WTC11 (cell line): Measurements from ENCODE around the gene DAPK3. TPM values are rescaled to one million over a fixed set of nuclear protein-coding genes. Genes with fewer than 3 reads are reported as not detected.
"Not testable (repeated sequence)": the region's sequence is repeated elsewhere in the genome, so short reads cannot be mapped to it uniquely, and the experiment has no call there.

ENCODE experiments used
- ATAC-seq: fragments of 200-7000 bp; cut with Tn5 transposase; 2 replicates; pipeline ENCODE4 v1.10.0; 2021; ENCODE audit warnings: mild to moderate bottlenecking, moderate library complexity
- CTCF ChIA-PET: fragments of 300-600 bp; sonication (Branson Sonifier 250); formaldehyde crosslinking; loops from one replicate; lab custom pipeline; 2021; ENCODE audit warnings: antibody characterized with exemption; lab: Charles Lee
- POLR2A ChIA-PET: fragments of 350-600 bp; sonication (Branson Sonifier 250); formaldehyde crosslinking; loops from one replicate; lab custom pipeline; 2021; ENCODE audit warnings: antibody characterized with exemption; lab: Charles Lee
- DNase-seq: peaks from one replicate; pipeline ENCODE4 v3.0.0; 2021; ENCODE audit warnings: low spot score
- H3K27ac Mint-ChIP-seq: 2 replicates; pipeline ENCODE4 v1.8.0; 2021; ENCODE audit warnings: mixed read lengths
- H3K27me3 Mint-ChIP-seq: 2 replicates; pipeline ENCODE4 v1.8.0; 2021; ENCODE audit warnings: low read depth, mild to moderate bottlenecking, moderate library complexity, mixed read lengths
- H3K36me3 Mint-ChIP-seq: 2 replicates; pipeline ENCODE4 v1.8.0; 2021; ENCODE audit warnings: mixed read lengths
- H3K4me1 Mint-ChIP-seq: 2 replicates; pipeline ENCODE4 v1.8.0; 2022; ENCODE audit warnings: mixed read lengths
- H3K4me3 Mint-ChIP-seq: 2 replicates; pipeline ENCODE4 v1.8.0; 2021; ENCODE audit warnings: mild to moderate bottlenecking, moderate library complexity, mixed read lengths
- H3K9me3 Mint-ChIP-seq: 2 replicates; pipeline ENCODE4 v1.8.0; 2021; ENCODE audit warnings: mixed read lengths
- ATF1 ChIP-seq: sonication (generic); formaldehyde crosslinking; IDR thresholded peaks from 2 replicates; pipeline ENCODE4 v1.8.1; 2023; ENCODE audit warnings: mild to moderate bottlenecking, moderate library complexity, missing genetic modification reagents
- CBFB ChIP-seq: sonication (generic); formaldehyde crosslinking; IDR thresholded peaks from 2 replicates; pipeline ENCODE4 v1.8.1; 2022; ENCODE audit warnings: mild to moderate bottlenecking, low read depth, missing genetic modification reagents
- ERG ChIP-seq: fragments of 250-450 bp; sonication (Bioruptor Pico); IDR thresholded peaks from 2 replicates; pipeline ENCODE4 v1.8.0; 2021; ENCODE audit warnings: mild to moderate bottlenecking
- FOXK1 ChIP-seq: sonication (generic); formaldehyde crosslinking; IDR thresholded peaks from 2 replicates; pipeline ENCODE4 v1.8.0; 2022; ENCODE audit warnings: mild to moderate bottlenecking, moderate library complexity, missing genetic modification reagents
- GABPB1 ChIP-seq: sonication (generic); formaldehyde crosslinking; IDR thresholded peaks from 2 replicates; pipeline ENCODE4 v1.8.1; 2023; ENCODE audit warnings: mild to moderate bottlenecking, missing genetic modification reagents
- IRF1 ChIP-seq: sonication (generic); formaldehyde crosslinking; IDR thresholded peaks from 2 replicates; pipeline ENCODE4 v1.8.0; 2023; ENCODE audit warnings: missing genetic modification reagents
- JAZF1 ChIP-seq: fragments of 250-450 bp; sonication (Bioruptor Pico); IDR thresholded peaks from 2 replicates; pipeline ENCODE4 v1.9.0; 2021; ENCODE audit warnings: moderate library complexity, mild to moderate bottlenecking, inconsistent platforms
- NFYB ChIP-seq: sonication (generic); formaldehyde crosslinking; conservative IDR thresholded peaks from 2 replicates; pipeline ENCODE4 v1.8.0; 2022; ENCODE audit warnings: low read depth, missing genetic modification reagents
- NR3C1 ChIP-seq: sonication (generic); formaldehyde crosslinking; conservative IDR thresholded peaks from 2 replicates; pipeline ENCODE4 v1.8.1; 2023; ENCODE audit warnings: low read depth, mild to moderate bottlenecking, missing genetic modification reagents
- OVOL2 ChIP-seq: fragments of 250-450 bp; sonication (Bioruptor Pico); IDR thresholded peaks from 2 replicates; pipeline ENCODE4 v1.9.0; 2021; ENCODE audit warnings: mild to moderate bottlenecking, borderline replicate concordance
- PRRX2 ChIP-seq: fragments of 250-450 bp; sonication (Bioruptor Pico); IDR thresholded peaks from 2 replicates; pipeline ENCODE4 v1.8.0; 2021; ENCODE audit warnings: mild to moderate bottlenecking
- TEAD1 ChIP-seq: sonication (generic); formaldehyde crosslinking; IDR thresholded peaks from 2 replicates; pipeline ENCODE4 v1.8.0; 2022; ENCODE audit warnings: mild to moderate bottlenecking, missing genetic modification reagents
- TP53 ChIP-seq: sonication (generic); formaldehyde crosslinking; IDR thresholded peaks from 2 replicates; pipeline ENCODE4 v1.8.1; 2023; ENCODE audit warnings: mild to moderate bottlenecking, missing genetic modification reagents
- total RNA-seq: library from RNA; stranded (reverse); gene quantifications from 3 replicates; pipeline ENCODE4 v1.2.3, GENCODE V29; 2021
- TF ChIP-seq, protein P1 (sequence below): sonication (generic); formaldehyde crosslinking; IDR thresholded peaks from 2 replicates; pipeline ENCODE4 v1.8.1; 2023; ENCODE audit warnings: mild to moderate bottlenecking, missing genetic modification reagents
- TF ChIP-seq, protein P2 (sequence below): sonication (generic); formaldehyde crosslinking; IDR thresholded peaks from 2 replicates; pipeline ENCODE4 v1.8.1; 2023; ENCODE audit warnings: mild to moderate bottlenecking, missing genetic modification reagents
- TF ChIP-seq, protein P3 (sequence below): sonication (generic); formaldehyde crosslinking; conservative IDR thresholded peaks from 2 replicates; pipeline ENCODE4 v1.8.1; 2022; ENCODE audit warnings: mild to moderate bottlenecking, missing genetic modification reagents

Gene DAPK3
- total RNA-seq, 1 experiment from 2014 or later = 73.5 TPM

DNA sequence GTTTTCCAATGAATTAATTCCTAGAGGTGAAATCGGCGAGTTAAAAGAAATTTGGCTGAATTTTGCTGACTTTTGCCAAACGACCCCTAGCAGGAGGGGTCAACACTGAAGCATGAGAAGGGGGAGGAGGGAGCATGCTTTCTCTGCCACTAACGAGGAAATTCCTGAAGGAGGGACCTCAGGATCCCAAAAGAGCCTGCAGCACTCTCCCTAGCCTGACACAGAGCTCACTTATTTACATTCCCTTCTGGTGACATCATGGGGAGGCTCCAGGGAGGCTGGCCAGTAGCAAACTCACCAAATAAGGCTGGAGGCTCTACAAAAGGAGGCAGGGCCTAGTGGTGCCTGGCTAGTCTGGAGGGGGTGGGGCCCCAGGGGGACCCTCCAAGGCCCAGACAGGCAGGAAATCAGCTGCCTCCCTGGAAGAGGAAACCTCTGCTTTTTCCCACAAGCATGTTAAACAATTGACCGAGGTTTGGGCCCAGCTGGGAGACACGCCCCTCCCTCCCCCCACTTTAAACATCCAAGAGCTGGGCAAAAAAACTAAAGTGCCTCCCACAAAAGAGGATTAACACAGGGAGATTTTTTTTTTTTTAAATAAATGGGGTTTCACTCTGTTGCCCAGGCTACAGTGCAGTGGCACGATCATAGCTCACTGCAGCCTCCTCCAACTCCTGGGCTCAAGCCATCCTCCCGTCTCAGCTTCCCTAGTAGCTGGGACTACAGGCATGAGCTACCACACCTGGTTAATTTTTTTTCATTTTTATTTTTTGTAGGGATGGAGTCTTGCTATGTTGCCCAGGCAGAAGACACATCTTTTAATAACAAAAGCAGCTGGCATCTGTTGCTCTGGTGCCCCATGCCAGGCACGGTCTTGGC, 2.1 kb downstream of the DAPK3 start (continued):
- TF ChIP-seq ERG (no peak), PRRX2 (no peak), FOXK1 (CRISPR knock-in tag) (peak; percentile 98), ATF1 (CRISPR knock-in tag) (no peak), GABPB1 (CRISPR knock-in tag) (no peak), NR3C1 (no peak), NFYB (no peak), CBFB (no peak)

DNA sequence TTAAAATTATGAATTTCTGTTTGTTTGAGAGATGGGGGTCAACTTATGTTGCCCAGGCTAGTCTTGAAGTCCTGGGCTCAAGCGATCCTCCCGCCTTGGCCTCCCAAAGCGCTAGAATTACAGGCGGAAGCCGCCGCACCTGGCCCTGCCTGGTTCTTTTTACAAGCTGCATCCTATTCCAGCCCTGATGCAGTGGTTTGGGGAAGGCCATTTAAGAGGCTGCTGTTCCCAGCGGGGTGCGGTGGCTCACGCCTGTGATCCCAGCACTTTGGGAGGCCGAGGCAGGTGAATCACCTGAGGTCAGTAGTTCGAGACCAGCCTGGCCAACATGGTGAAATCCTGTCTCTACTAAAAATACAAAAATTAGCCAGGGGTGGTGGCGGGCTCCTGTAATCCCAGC, 2.9 kb downstream of the DAPK3 start:
- not testable (repeated sequence) for ATAC-seq, H3K27me3 Mint-ChIP-seq, H3K9me3 Mint-ChIP-seq, DNase-seq, H3K4me3 Mint-ChIP-seq
- ChIA-PET POLR2A (interaction anchor here (0.5 to 4.8 kb wide), 10 partner anchors 13 to 105 kb away, joined by 3 to 142 read pairs (median 4); partner anchors contain the start of genes EEF2 and NMRK2), CTCF (interaction anchor here (0.8 to 2.2 kb wide), 8 partner anchors 17 to 183 kb away, joined by 3 to 48 read pairs (median 7); partner anchors contain the start of genes ATCAY, EEF2, NMRK2 and ZBTB7A)
- Mint-ChIP-seq H3K27ac (peak overlapping the region; percentile 100), H3K4me1 (peaks cover 26% of the 10 kb centered on the region), H3K36me3 (peaks cover 35% of the 10 kb centered on the region)

GRCh38 chr19:3966051-3967017, 4.6 kb downstream of the DAPK3 start:
- peaks cover 42% of the 10 kb centered on the region for H3K36me3 Mint-ChIP-seq

More at GRCh38 chr19:3966051-3967017, 4.6 kb downstream of the DAPK3 start:
- ATAC-seq = no peak
- no peak for TF ChIP-seq TEAD1 (CRISPR knock-in tag)
- no peak for TF ChIP-seq NR3C1
- TF ChIP-seq OVOL2 (CRISPR knock-in tag) = no peak
- TF ChIP-seq, protein P1, sequence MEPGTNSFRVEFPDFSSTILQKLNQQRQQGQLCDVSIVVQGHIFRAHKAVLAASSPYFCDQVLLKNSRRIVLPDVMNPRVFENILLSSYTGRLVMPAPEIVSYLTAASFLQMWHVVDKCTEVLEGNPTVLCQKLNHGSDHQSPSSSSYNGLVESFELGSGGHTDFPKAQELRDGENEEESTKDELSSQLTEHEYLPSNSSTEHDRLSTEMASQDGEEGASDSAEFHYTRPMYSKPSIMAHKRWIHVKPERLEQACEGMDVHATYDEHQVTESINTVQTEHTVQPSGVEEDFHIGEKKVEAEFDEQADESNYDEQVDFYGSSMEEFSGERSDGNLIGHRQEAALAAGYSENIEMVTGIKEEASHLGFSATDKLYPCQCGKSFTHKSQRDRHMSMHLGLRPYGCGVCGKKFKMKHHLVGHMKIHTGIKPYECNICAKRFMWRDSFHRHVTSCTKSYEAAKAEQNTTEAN (CRISPR knock-in tag) = no peak
- TF ChIP-seq IRF1 (CRISPR knock-in tag) = no peak
- TF ChIP-seq, protein P2, sequence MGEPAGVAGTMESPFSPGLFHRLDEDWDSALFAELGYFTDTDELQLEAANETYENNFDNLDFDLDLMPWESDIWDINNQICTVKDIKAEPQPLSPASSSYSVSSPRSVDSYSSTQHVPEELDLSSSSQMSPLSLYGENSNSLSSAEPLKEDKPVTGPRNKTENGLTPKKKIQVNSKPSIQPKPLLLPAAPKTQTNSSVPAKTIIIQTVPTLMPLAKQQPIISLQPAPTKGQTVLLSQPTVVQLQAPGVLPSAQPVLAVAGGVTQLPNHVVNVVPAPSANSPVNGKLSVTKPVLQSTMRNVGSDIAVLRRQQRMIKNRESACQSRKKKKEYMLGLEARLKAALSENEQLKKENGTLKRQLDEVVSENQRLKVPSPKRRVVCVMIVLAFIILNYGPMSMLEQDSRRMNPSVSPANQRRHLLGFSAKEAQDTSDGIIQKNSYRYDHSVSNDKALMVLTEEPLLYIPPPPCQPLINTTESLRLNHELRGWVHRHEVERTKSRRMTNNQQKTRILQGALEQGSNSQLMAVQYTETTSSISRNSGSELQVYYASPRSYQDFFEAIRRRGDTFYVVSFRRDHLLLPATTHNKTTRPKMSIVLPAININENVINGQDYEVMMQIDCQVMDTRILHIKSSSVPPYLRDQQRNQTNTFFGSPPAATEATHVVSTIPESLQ (CRISPR knock-in tag) = no peak
- TF ChIP-seq, protein P3, sequence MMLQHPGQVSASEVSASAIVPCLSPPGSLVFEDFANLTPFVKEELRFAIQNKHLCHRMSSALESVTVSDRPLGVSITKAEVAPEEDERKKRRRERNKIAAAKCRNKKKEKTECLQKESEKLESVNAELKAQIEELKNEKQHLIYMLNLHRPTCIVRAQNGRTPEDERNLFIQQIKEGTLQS (CRISPR knock-in tag) = no peak
- no peak for TF ChIP-seq TP53 (CRISPR knock-in tag)
- TF ChIP-seq JAZF1 (CRISPR knock-in tag) = no peak
- TF ChIP-seq, all 79 proteins: peak for 0
- no peak for DNase-seq
- CTCF ChIA-PET = no interaction called here
- Mint-ChIP-seq H3K27ac (peak overlapping the region; percentile 85), H3K27me3 (no peaks in the 10 kb centered on the region; the same call in 1 of the 2 replicates), H3K4me1 (peaks cover 25% of the 10 kb centered on the region), H3K9me3 (no peaks in the 10 kb centered on the region), H3K4me3 (no peak overlapping the region)
- POLR2A ChIA-PET = no interaction called here
